HG03460 (cell line): ENCODE data around the gene JAKMIP1.
"Not testable (repeated sequence)": the region's sequence is repeated elsewhere in the genome, so short reads cannot be mapped to it uniquely, and the experiment has no call there.

Experiments used
- ATAC-seq: cut with Tn5 transposase; IDR thresholded peaks from one replicate; pipeline ENCODE4 v1.9.1; 2021; ENCODE audit not compliant: unreplicated experiment

JAKMIP1 gene

GRCh38 chr4:5999356-5999755 is 201.0 kb downstream of the JAKMIP1 start:
- ATAC-seq, result no peak

- peak; percentile 56 for ATAC-seq
These were observed 201.9 kb downstream of the JAKMIP1 start for GRCh38 chr4:5998333-5998936.

GRCh38 chr4:5996641-5997040 is 203.7 kb downstream of the JAKMIP1 start:
- no peak for ATAC-seq

- ATAC-seq, result no peak
These were observed 204.3 kb downstream of the JAKMIP1 start for GRCh38 chr4:5995901-5996623.

- no peak for ATAC-seq
These were observed 206.2 kb downstream of the JAKMIP1 start for GRCh38 chr4:5993876-5994811.

- ATAC-seq, result not testable (repeated sequence)
These were observed 207.0 kb downstream of the JAKMIP1 start for GRCh38 chr4:5993346-5993745.

GRCh38 chr4:5992828-5993321 is 207.5 kb downstream of the JAKMIP1 start:
- ATAC-seq, result no peak

- no peak for ATAC-seq
These were observed 208.1 kb downstream of the JAKMIP1 start for GRCh38 chr4:5992171-5992827.

GRCh38 chr4:5991405-5991804 is 208.9 kb downstream of the JAKMIP1 start:
- no peak for ATAC-seq

GRCh38 chr4:5990446-5991160 is 209.7 kb downstream of the JAKMIP1 start:
- no peak for ATAC-seq

GRCh38 chr4:5989236-5990225 is 210.8 kb downstream of the JAKMIP1 start:
- ATAC-seq, result no peak

- no peak for ATAC-seq
These were observed 212.1 kb downstream of the JAKMIP1 start for GRCh38 chr4:5988086-5988845.

GRCh38 chr4:5984843-5985242 is 215.5 kb downstream of the JAKMIP1 start:
- ATAC-seq, result no peak

- no peak for ATAC-seq
These were observed 218.0 kb downstream of the JAKMIP1 start for GRCh38 chr4:5982156-5982973.

- no peak for ATAC-seq
These were observed 219.8 kb downstream of the JAKMIP1 start for GRCh38 chr4:5980436-5981155.

GRCh38 chr4:5979981-5980380 is 220.4 kb downstream of the JAKMIP1 start:
- ATAC-seq, result no peak

- no peak for ATAC-seq
These were observed 223.4 kb downstream of the JAKMIP1 start for GRCh38 chr4:5976921-5977320.
